ENCODE measurements around the gene DPM3.
A peak's percentile ranks its signal among the peaks of the same experiment; 100 is the strongest.

Gene DPM3

DNA sequence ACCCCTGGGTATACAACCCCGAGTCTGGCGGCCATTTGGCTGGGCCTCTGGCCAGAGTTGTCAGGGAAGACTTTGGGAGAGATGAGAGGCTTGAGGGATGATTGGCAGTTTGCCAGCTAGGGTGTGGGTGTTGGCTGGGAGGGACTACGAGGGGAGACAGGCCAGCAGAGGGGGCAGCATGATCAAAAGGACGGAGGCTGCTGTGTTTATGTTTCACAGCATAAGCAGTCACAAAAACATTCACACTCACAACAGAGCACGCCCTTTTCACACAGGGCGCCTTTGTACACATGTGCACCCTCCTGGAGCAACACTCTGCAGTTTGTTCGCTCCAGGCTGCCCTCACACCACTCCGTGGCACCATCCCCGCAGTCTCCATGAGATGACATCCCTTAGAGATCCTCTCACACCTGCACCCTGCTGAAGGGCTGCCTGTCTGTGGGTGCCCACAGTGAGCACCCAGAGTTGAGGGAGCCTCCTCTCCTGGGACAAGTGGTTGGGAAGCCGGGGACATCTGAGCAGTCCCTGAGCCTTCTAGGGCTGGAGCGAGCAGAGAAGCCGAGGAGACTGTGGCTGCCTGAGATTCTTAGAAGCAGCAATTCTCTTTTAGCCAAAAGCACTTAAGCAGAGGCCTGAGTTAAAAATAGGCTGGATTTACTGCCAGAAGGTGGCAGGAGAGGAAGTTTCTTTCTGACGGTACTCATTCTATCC, 46.3 kb downstream of the DPM3 start:
- peak; percentile 46 for DNase-seq (ENCODE audit: low spot score)

DNA sequence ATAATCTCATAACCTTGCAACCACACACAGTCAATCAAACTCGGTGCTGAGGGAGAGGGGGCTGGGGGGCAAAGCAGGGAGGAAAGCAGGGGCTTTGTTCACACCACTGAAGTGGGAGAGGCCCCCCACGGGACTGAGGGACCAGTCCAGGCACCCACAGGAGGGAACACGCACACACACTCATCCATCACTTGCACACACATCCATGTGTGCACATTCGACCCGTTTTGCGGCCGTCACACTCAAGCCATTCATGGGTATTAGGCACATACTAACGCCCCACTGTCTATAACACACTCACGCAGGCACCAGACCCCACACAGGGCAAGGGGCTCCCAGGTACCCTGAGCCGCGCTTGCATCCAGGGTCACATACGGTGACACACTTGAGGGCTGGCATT, 47.7 kb downstream of the DPM3 start:
- no peak for DNase-seq (ENCODE audit: low spot score)

DNA sequence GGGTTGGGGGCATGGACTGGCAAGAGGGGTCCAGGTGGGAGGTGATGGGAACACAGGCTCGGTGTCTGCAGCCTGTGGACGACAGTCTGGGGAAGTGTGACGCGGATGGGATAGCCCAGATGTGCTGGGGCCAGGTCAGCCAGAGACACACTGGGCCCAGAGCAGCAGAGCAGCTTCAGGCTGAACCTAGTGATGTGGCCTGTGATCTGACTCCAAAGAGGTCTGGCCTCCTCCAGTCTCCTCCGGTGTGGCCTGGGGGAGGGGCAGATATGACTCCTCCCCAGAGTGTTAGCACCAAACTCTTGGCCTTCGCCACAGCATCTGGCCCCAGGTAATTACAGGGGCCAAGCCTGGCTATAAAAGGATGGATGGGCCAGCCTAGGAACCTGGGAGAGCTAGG, 48.2 kb downstream of the DPM3 start:
- DNase-seq (ENCODE audit: low spot score), result no peak

DNA sequence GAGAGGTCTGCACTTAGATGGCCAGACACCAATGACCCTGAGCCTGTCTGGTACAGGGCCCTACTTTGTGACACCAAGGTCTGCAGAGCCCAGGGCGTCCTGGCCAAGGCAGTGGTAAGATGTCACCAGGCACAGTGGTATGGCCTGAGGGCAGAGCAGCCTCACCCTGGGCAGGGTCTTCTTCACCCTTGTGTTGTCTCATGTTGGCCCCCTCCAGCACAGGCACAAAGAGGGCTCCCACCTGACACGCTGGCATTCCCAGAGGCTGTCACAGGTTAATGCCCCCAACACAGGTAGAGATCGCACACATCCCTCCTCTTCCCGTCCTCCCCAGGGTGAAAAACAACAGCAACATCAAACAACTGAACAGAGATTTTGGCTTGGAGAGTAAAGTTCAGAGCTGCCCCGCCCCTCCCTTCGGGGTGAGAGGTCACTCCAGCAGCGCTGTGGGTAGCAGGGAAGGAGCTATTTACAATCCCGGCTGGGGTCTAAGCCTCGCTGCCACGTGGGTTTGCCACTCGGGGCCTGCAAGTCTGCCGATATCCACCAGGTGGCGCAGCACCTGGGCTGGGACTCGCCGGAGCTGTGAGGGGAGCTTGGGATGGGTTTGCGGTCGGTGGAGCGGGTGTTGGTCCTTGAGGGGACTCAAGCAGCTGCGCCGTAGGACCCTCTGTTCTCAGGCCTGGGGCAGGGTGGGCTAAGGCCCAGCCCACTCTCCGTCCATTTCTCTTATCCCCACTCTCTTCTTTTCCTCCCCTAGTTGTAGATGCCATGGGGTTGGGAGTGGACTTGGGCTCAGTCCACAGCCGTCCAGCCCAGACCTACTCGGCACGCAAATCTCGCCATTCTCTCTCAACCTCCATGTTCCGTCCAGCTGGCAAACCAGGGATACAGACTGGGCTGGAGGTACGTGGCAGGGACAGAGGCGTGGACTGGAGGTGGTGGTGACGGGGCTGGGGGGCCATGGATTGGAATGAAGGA, 49.0 kb downstream of the DPM3 start:
- DNase-seq (ENCODE audit: low spot score), result peak; percentile 82

Measured in hematopoietic multipotent progenitor cell treated with erythropoietin and hydrocortisone succinate and interleukin-3 and kit ligand, for 17 days (in vitro differentiated cells).